DOHH2 (cell line): Measurements from ENCODE around the gene WNT9B.

Experiments
- H3F3A ChIP-seq: fragments of 200-600 bp; sonication (generic), shearing (Covaris generic); 2 replicates; pipeline ENCODE4 v1.6.0; 2016; ENCODE audit warnings: antibody characterized with exemption, mild to moderate bottlenecking; ENCODE audit not compliant: control insufficient read depth, insufficient read depth
- H3K27ac ChIP-seq: fragments of 200-600 bp; sonication (generic); 2 replicates; pipeline ENCODE4 v1.5.1; 2014; ENCODE audit warnings: low read depth, mild to moderate bottlenecking, low read length, moderate library complexity
- H3K27me3 ChIP-seq: fragments of 200-600 bp; sonication (generic); 2 replicates; pipeline ENCODE4 v1.6.1; 2014; ENCODE audit warnings: mild to moderate bottlenecking, low read length, mixed read lengths; ENCODE audit not compliant: control insufficient read depth
- H3K36me3 ChIP-seq: fragments of 200-600 bp; sonication (generic); 2 replicates; pipeline ENCODE4 v1.6.1; 2014; ENCODE audit warnings: mild to moderate bottlenecking, low read length, moderate library complexity, mixed read lengths; ENCODE audit not compliant: control insufficient read depth
- H3K4me1 ChIP-seq: fragments of 200-600 bp; sonication (generic); 2 replicates; pipeline ENCODE4 v1.6.1; 2014; ENCODE audit warnings: mild to moderate bottlenecking, low read length, mixed read lengths; ENCODE audit not compliant: control insufficient read depth
- H3K4me2 ChIP-seq: fragments of 200-600 bp; sonication (generic); 2 replicates; pipeline ENCODE4 v1.6.0; 2014; ENCODE audit warnings: mild to moderate bottlenecking, low read length, moderate library complexity
- H3K4me3 ChIP-seq: fragments of 200-600 bp; sonication (generic); 2 replicates; pipeline ENCODE4 v1.5.1; 2014; ENCODE audit warnings: mild to moderate bottlenecking, low read length, mixed read lengths
- H3K79me2 ChIP-seq: fragments of 200-600 bp; sonication (generic); 2 replicates; pipeline ENCODE4 v1.6.1; 2014; ENCODE audit warnings: mild to moderate bottlenecking, low read length, mixed read lengths; ENCODE audit not compliant: control insufficient read depth
- H3K9me2 ChIP-seq: fragments of 200-600 bp; sonication (generic); replicated peaks from 2 replicates; pipeline ENCODE4 v1.6.1; 2014; ENCODE audit warnings: mild to moderate bottlenecking, low read length, mixed read lengths; ENCODE audit not compliant: control insufficient read depth
- H3K9me3 ChIP-seq: fragments of 200-600 bp; sonication (generic); 2 replicates; pipeline ENCODE4 v1.6.1; 2014; ENCODE audit warnings: antibody characterized with exemption, low read length, mixed read lengths; ENCODE audit not compliant: control insufficient read depth, insufficient read depth
- H4K20me1 ChIP-seq: fragments of 200-600 bp; sonication (generic); 2 replicates; pipeline ENCODE4 v1.6.0; 2014; ENCODE audit warnings: low read depth, mild to moderate bottlenecking, antibody characterized with exemption, low read length, moderate library complexity; ENCODE audit not compliant: control insufficient read depth, insufficient read depth
- EZH2phosphoT487 ChIP-seq: fragments of 200-600 bp; sonication (generic); IDR thresholded peaks from 2 replicates; pipeline ENCODE4 v1.6.1; 2017; ENCODE audit warnings: borderline replicate concordance, mild to moderate bottlenecking, antibody characterized with exemption, low read length, moderate library complexity, mixed read lengths
- TF ChIP-seq, protein P1 (sequence below): fragments of 200-600 bp; sonication (generic); IDR thresholded peaks from one replicate; pipeline ENCODE4 v1.5.1; 2014; ENCODE audit warnings: antibody characterized with exemption, mild to moderate bottlenecking, low read depth, low read length; ENCODE audit not compliant: poor library complexity, severe bottlenecking

Gene WNT9B

DNA sequence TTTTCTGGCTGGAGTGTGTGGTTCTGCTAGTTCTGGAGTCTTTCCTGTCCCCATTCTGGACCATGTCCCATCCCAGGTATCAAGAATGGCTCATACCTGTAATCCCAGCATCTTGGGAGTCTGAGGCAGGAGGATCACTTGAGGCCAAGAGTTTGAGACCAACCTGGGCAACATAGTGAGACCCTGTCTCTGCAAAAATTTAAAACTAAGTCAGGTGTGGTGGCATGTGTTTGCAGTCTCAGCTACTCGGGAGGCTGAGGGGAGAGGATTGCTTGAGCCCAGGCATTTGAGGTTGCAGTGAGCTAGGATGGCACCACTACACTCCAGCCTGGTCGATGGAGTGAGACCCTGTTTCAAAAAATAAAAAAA lies 17.6 kb upstream of the WNT9B start:
- no peaks in the 10 kb centered on the region for H4K20me1 ChIP-seq
- H3K9me2 ChIP-seq: no peaks in the 10 kb centered on the region
- no peaks in the 10 kb centered on the region; the same call in none of the 2 replicates for H3K27me3 ChIP-seq
- no peaks in the 10 kb centered on the region for H3K4me1 ChIP-seq
- TF ChIP-seq EZH2phosphoT487: no peak
- TF ChIP-seq, protein P1, sequence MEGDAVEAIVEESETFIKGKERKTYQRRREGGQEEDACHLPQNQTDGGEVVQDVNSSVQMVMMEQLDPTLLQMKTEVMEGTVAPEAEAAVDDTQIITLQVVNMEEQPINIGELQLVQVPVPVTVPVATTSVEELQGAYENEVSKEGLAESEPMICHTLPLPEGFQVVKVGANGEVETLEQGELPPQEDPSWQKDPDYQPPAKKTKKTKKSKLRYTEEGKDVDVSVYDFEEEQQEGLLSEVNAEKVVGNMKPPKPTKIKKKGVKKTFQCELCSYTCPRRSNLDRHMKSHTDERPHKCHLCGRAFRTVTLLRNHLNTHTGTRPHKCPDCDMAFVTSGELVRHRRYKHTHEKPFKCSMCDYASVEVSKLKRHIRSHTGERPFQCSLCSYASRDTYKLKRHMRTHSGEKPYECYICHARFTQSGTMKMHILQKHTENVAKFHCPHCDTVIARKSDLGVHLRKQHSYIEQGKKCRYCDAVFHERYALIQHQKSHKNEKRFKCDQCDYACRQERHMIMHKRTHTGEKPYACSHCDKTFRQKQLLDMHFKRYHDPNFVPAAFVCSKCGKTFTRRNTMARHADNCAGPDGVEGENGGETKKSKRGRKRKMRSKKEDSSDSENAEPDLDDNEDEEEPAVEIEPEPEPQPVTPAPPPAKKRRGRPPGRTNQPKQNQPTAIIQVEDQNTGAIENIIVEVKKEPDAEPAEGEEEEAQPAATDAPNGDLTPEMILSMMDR: no peak
- H3K27ac ChIP-seq: no peak overlapping the region
- H3K9me3 ChIP-seq: no peaks in the 10 kb centered on the region
- H3K79me2 ChIP-seq: no peaks in the 10 kb centered on the region
- no peak overlapping the region for H3K4me3 ChIP-seq
- H3K36me3 ChIP-seq: no peaks in the 10 kb centered on the region
- no peaks in the 10 kb centered on the region; the same call in 1 of the 2 replicates for H3F3A ChIP-seq
- H3K4me2 ChIP-seq: no peak overlapping the region

DNA sequence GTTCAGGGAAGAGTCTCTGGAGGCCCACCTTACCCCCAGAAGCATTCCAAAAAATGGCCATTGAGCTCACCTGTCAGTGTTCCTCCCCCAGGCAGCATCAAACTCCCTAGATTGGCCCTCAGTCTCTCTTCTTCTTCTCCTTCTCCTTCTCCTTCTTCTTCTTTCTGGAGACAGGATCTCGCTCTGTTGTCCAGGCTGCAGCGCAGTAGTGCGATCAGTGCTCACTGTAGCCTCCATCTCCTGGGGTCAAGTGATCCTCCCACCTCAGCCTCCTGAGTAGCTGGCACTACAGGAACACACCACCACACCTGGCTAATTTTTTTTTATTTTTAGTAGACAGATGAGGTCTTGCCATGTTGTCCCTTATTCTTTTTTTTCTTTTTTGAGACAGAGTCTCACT lies 16.5 kb upstream of the WNT9B start:
- Histone ChIP-seq H3K9me3 (no peaks in the 10 kb centered on the region), H3K36me3 (no peaks in the 10 kb centered on the region), H3K4me2 (no peak overlapping the region), H3K27me3 (no peaks in the 10 kb centered on the region; the same call in none of the 2 replicates), H3K27ac (no peak overlapping the region), H3K4me1 (no peaks in the 10 kb centered on the region), H3K79me2 (no peaks in the 10 kb centered on the region), H4K20me1 (no peaks in the 10 kb centered on the region), H3K4me3 (no peak overlapping the region), H3F3A (no peaks in the 10 kb centered on the region; the same call in 1 of the 2 replicates), H3K9me2 (no peaks in the 10 kb centered on the region)
- TF ChIP-seq, protein P1: no peak
- TF ChIP-seq EZH2phosphoT487: no peak

DNA sequence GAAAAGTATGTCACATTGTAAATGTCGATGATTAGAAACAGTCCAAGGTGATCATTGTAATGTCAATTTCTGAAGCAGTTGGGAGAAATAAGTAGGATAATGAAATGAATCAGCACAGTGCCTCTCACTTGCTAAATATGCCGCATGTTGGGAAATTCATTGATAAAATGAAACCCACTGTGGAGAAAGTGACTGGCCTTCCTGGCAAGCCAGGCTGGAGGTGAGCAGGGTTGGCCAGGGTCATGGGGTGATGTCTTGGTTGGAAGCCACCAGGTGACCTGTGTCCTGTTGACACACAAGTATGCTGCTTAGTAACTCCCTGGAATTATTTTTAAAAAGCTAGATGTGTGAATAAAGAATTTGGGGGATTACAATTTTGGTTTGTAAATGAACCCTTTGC lies 14.9 kb upstream of the WNT9B start:
- Histone ChIP-seq H3K79me2 (no peaks in the 10 kb centered on the region), H4K20me1 (no peaks in the 10 kb centered on the region), H3K4me2 (no peak overlapping the region), H3K9me2 (no peaks in the 10 kb centered on the region), H3K27ac (no peak overlapping the region), H3K4me3 (no peak overlapping the region), H3K9me3 (peaks cover 3% of the 10 kb centered on the region; the same call in 1 of the 2 replicates), H3K36me3 (no peaks in the 10 kb centered on the region), H3F3A (no peaks in the 10 kb centered on the region; the same call in 1 of the 2 replicates), H3K4me1 (no peaks in the 10 kb centered on the region), H3K27me3 (no peaks in the 10 kb centered on the region; the same call in none of the 2 replicates)
- no peak for TF ChIP-seq EZH2phosphoT487
- TF ChIP-seq, protein P1: no peak
